Endodermal cell (in vitro differentiated cells): ENCODE data around the gene CD6. TPM values are rescaled to one million over a fixed set of nuclear protein-coding genes. Genes with fewer than 3 reads are reported as not detected.

Source experiments
- DNase-seq: peaks from one replicate; pipeline ENCODE4 v3.0.0-alpha.2; 2017
- H3K27ac ChIP-seq: 2 replicates; pipeline ENCODE4 v1.5.1; 2013; ENCODE audit warnings: mild to moderate bottlenecking, low read depth, low read length, moderate library complexity
- H3K27me3 ChIP-seq: 2 replicates; pipeline ENCODE4 v1.6.1; 2013; ENCODE audit warnings: mild to moderate bottlenecking, low read length, moderate library complexity; ENCODE audit not compliant: insufficient read depth, control insufficient read depth, poor library complexity, severe bottlenecking
- H3K36me3 ChIP-seq: 2 replicates; pipeline ENCODE4 v1.7.0; 2013; ENCODE audit warnings: mild to moderate bottlenecking, low read length, moderate library complexity; ENCODE audit not compliant: control insufficient read depth, insufficient read depth
- H3K4me1 ChIP-seq: one replicate; pipeline ENCODE4 v1.7.0; 2013; ENCODE audit warnings: low read length; ENCODE audit not compliant: control insufficient read depth, insufficient read depth
- H3K4me3 ChIP-seq: 2 replicates; pipeline ENCODE4 v1.5.1; 2013; ENCODE audit warnings: mild to moderate bottlenecking, low read length, moderate library complexity
- H3K9ac ChIP-seq: 2 replicates; pipeline ENCODE4 v1.6.1; 2013; ENCODE audit warnings: mild to moderate bottlenecking, low read length, moderate library complexity; ENCODE audit not compliant: poor library complexity, severe bottlenecking; ENCODE audit errors: extremely low read depth
- H3K9me3 ChIP-seq: 2 replicates; pipeline ENCODE4 v1.6.1; 2013; ENCODE audit warnings: mild to moderate bottlenecking, low read length, moderate library complexity; ENCODE audit not compliant: control insufficient read depth
- H3K27ac Mint-ChIP-seq: 2 replicates; pipeline ENCODE4 v1.8.0; 2020; ENCODE audit warnings: mixed read lengths
- H3K27me3 Mint-ChIP-seq: 2 replicates; pipeline ENCODE4 v1.8.0; 2021; ENCODE audit warnings: mild to moderate bottlenecking, mixed read lengths; ENCODE audit not compliant: insufficient read depth
- H3K36me3 Mint-ChIP-seq: 2 replicates; pipeline ENCODE4 v1.8.0; 2020; ENCODE audit warnings: low read depth, mixed read lengths
- H3K4me1 Mint-ChIP-seq: 2 replicates; pipeline ENCODE4 v1.8.0; 2020; ENCODE audit warnings: mixed read lengths
- H3K4me3 Mint-ChIP-seq: 2 replicates; pipeline ENCODE4 v1.8.0; 2020; ENCODE audit warnings: mild to moderate bottlenecking, moderate library complexity, mixed read lengths
- H3K9me3 Mint-ChIP-seq: 2 replicates; pipeline ENCODE4 v1.8.0; 2020; ENCODE audit warnings: mild to moderate bottlenecking, mixed read lengths
- CTCF ChIP-seq: fragments of 200-600 bp; sonication (generic); conservative IDR thresholded peaks from 2 replicates; pipeline ENCODE4 v1.5.0; 2021; ENCODE audit warnings: antibody characterized with exemption, mild to moderate bottlenecking
- WGBS, 2 experiments: methylation state at CpG; one replicate each; pipeline versions ENCODE4 v1.1.5 to v1.1.7; 2013; ENCODE audit warnings: missing lambda C conversion rate in 2 of 2, mixed read lengths in 1 of 2; ENCODE audit not compliant: insufficient coverage in 1 of 2, insufficient read length in 1 of 2; 5-methylcytosine and 5-hydroxymethylcytosine counted together
- total RNA-seq, 2 donors: library from RNA; stranded (reverse); fragmentation: NEBNext Ultra II Directional in 1 of 2; extraction: Animal tissue kit (Norgen Biotek cat#: 25700) in 1 of 2; gene quantifications; 2 replicates in 1 of 2; 3 replicates in 1 of 2; pipeline ENCODE4 v1.2.1, GENCODE V29; 2021

Gene CD6
- total RNA-seq, 2 donors from 2014 or later = 1.5 to 1.6 TPM

GRCh38 chr11:61058583-61059259, 87.2 kb downstream of the CD6 start:
- no peak overlapping the region for H3K27ac Mint-ChIP-seq
- Histone ChIP-seq H3K9me3 (no peaks in the 10 kb centered on the region), H3K27ac (no peak overlapping the region), H3K9ac (no peak overlapping the region), H3K36me3 (no peaks in the 10 kb centered on the region), H3K4me1 (no peaks in the 10 kb centered on the region), H3K27me3 (no peaks in the 10 kb centered on the region), H3K4me3 (no peak overlapping the region)
- H3K36me3 Mint-ChIP-seq = no peaks in the 10 kb centered on the region
- no peak for TF ChIP-seq CTCF
- H3K27me3 Mint-ChIP-seq = peaks cover 6% of the 10 kb centered on the region
- no peaks in the 10 kb centered on the region for H3K9me3 Mint-ChIP-seq
- WGBS, 2 experiments = 90 to 97% methylated on average over 8 to 14 of the region's 14 CpGs
- peak; percentile 20 for DNase-seq
- H3K4me1 Mint-ChIP-seq = peaks cover 7% of the 10 kb centered on the region
- no peak overlapping the region for H3K4me3 Mint-ChIP-seq

- WGBS, 2 experiments = 90 to 95% methylated on average over 7 to 8 of the region's 8 CpGs
- H3K4me1 Mint-ChIP-seq = peaks cover 7% of the 10 kb centered on the region
Measured at GRCh38 chr11:61059260-61059752, 87.8 kb downstream of the CD6 start.

GRCh38 chr11:61061081-61061826, 89.8 kb downstream of the CD6 start:
- Histone ChIP-seq H3K27ac (no peak overlapping the region), H3K4me3 (no peak overlapping the region), H3K9ac (no peak overlapping the region), H3K27me3 (no peaks in the 10 kb centered on the region), H3K9me3 (no peaks in the 10 kb centered on the region), H3K36me3 (no peaks in the 10 kb centered on the region), H3K4me1 (no peaks in the 10 kb centered on the region)
- no peaks in the 10 kb centered on the region for H3K9me3 Mint-ChIP-seq
- WGBS, 2 experiments = 79 to 82% methylated on average over 9 to 12 of the region's 13 CpGs
- peaks cover 7% of the 10 kb centered on the region for H3K4me1 Mint-ChIP-seq
- peaks cover 6% of the 10 kb centered on the region for H3K27me3 Mint-ChIP-seq
- no peak overlapping the region for H3K4me3 Mint-ChIP-seq
- no peak for TF ChIP-seq CTCF
- peak; percentile 36 for DNase-seq
- no peak overlapping the region for H3K27ac Mint-ChIP-seq
- H3K36me3 Mint-ChIP-seq = no peaks in the 10 kb centered on the region

More at GRCh38 chr11:61059260-61059752, 87.8 kb downstream of the CD6 start:
- H3K9ac ChIP-seq = no peak overlapping the region
- H3K4me1 ChIP-seq = no peaks in the 10 kb centered on the region
- H3K27ac ChIP-seq = no peak overlapping the region
- no peak for TF ChIP-seq CTCF
- H3K36me3 ChIP-seq = no peaks in the 10 kb centered on the region
- no peaks in the 10 kb centered on the region for H3K9me3 ChIP-seq
- Mint-ChIP-seq H3K4me3 (no peak overlapping the region), H3K36me3 (no peaks in the 10 kb centered on the region), H3K27me3 (peaks cover 6% of the 10 kb centered on the region), H3K27ac (no peak overlapping the region), H3K9me3 (no peaks in the 10 kb centered on the region)
- DNase-seq = peak; percentile 19
- no peaks in the 10 kb centered on the region for H3K27me3 ChIP-seq
- no peak overlapping the region for H3K4me3 ChIP-seq
